ENCODE results near the gene KRT17.
"Not testable (repeated sequence)": the region's sequence is repeated elsewhere in the genome, so short reads cannot be mapped to it uniquely, and the experiment has no call there.

KRT17 gene

GRCh38 chr17:41585301-41586056 lies 38.9 kb downstream of the KRT17 start:
- TF ChIP-seq CTCF (IDR thresholded peaks at IDR 0.05; ENCODE audit: insufficient read depth, low read length, missing control alignments): no peak
- ChIA-PET POLR2A (no interaction called here), CTCF (interaction anchor here (1.0 to 3.1 kb wide), 4 partner anchors 10 to 63 kb away, joined by 3 to 15 read pairs (median 4); partner anchors contain the start of gene KRT9)
- no peak for DNase-seq (ENCODE audit: low read depth, low spot score)
- no peak overlapping the region for H3K4me3 ChIP-seq (ENCODE audit: low read depth, low read length)

GRCh38 chr17:41584331-41584927 lies 39.9 kb downstream of the KRT17 start:
- DNase-seq (ENCODE audit: low read depth, low spot score); H3K4me3 ChIP-seq (ENCODE audit: low read depth, low read length); POLR2A ChIA-PET: not testable (repeated sequence)
- CTCF ChIA-PET: interaction anchor here (1.0 to 3.1 kb wide), 4 partner anchors 9 to 64 kb away, joined by 3 to 15 read pairs (median 4); partner anchors contain the start of gene KRT9

GRCh38 chr17:41583137-41584127 lies 40.9 kb downstream of the KRT17 start:
- H3K4me3 ChIP-seq (ENCODE audit: low read depth, low read length): no peak overlapping the region
- ChIA-PET CTCF (interaction anchor here (1.1 to 3.6 kb wide), 4 partner anchors 10 to 79 kb away, joined by 4 to 23 read pairs (median 6); no protein-coding TSS in a partner anchor), POLR2A (no interaction called here)
- TF ChIP-seq CTCF (IDR thresholded peaks at IDR 0.05; ENCODE audit: insufficient read depth, low read length, missing control alignments): no peak
- DNase-seq (ENCODE audit: low read depth, low spot score): no peak

GRCh38 chr17:41582061-41582968 lies 42.1 kb downstream of the KRT17 start:
- DNase-seq (ENCODE audit: low read depth, low spot score); POLR2A ChIA-PET; H3K4me3 ChIP-seq (ENCODE audit: low read depth, low read length): not testable (repeated sequence)
- CTCF ChIA-PET: interaction anchor here (0.6 to 3.6 kb wide), 11 partner anchors 9 to 84 kb away, joined by 3 to 23 read pairs (median 5); no protein-coding TSS in a partner anchor

- no peak for TF ChIP-seq CTCF (IDR thresholded peaks at IDR 0.05; ENCODE audit: insufficient read depth, low read length, missing control alignments)
- ChIA-PET POLR2A (no interaction called here), CTCF (interaction anchor here (1.0 to 3.6 kb wide), 10 partner anchors 10 to 84 kb away, joined by 3 to 23 read pairs (median 5); no protein-coding TSS in a partner anchor)
- DNase-seq (ENCODE audit: low read depth, low spot score): no peak
- no peak overlapping the region for H3K4me3 ChIP-seq (ENCODE audit: low read depth, low read length)
These were observed 42.9 kb downstream of the KRT17 start for GRCh38 chr17:41581366-41582060.

- POLR2A ChIA-PET: no interaction called here
- no peak overlapping the region for H3K4me3 ChIP-seq (ENCODE audit: low read depth, low read length)
- DNase-seq (ENCODE audit: low read depth, low spot score): no peak
- TF ChIP-seq CTCF (IDR thresholded peaks at IDR 0.05; ENCODE audit: insufficient read depth, low read length, missing control alignments): no peak
- CTCF ChIA-PET: interaction anchor here (1.0 to 3.6 kb wide), 10 partner anchors 10 to 85 kb away, joined by 3 to 23 read pairs (median 5); no protein-coding TSS in a partner anchor
These were observed 43.5 kb downstream of the KRT17 start for GRCh38 chr17:41580687-41581365.
